GM21381 (cell line): ENCODE measurements around the gene EHBP1.

Source experiments
- ATAC-seq: cut with Tn5 transposase; IDR thresholded peaks from one replicate; pipeline ENCODE4 v1.9.1; 2021; ENCODE audit warnings: mild to moderate bottlenecking, moderate library complexity; ENCODE audit not compliant: unreplicated experiment

Gene EHBP1

GRCh38 chr2:62705007-62705829 is at the start of gene EHBP1:
TSS of gene EHBP1 (plus strand) at chr2:62705713. CDS start at chr2:62707192, 1,479 bp downstream.
- ATAC-seq: peak; percentile 94

GRCh38 chr2:62657783-62658182 is 47.7 kb upstream of the EHBP1 start:
- peak; percentile 64 for ATAC-seq

GRCh38 chr2:62658891-62659290 is 46.6 kb upstream of the EHBP1 start:
- ATAC-seq: no peak

- peak; percentile 73 for ATAC-seq
Observed at GRCh38 chr2:62660087-62660486, 45.4 kb upstream of the EHBP1 start.

- ATAC-seq: no peak
Observed at GRCh38 chr2:62660582-62661262, 44.8 kb upstream of the EHBP1 start.

- no peak for ATAC-seq
Observed at GRCh38 chr2:62661263-62661635, 44.3 kb upstream of the EHBP1 start.

- no peak for ATAC-seq
Observed at GRCh38 chr2:62662131-62662530, 43.4 kb upstream of the EHBP1 start.

- no peak for ATAC-seq
Observed at GRCh38 chr2:62662554-62662953, 43.0 kb upstream of the EHBP1 start.

GRCh38 chr2:62663411-62663810 is 42.1 kb upstream of the EHBP1 start:
- no peak for ATAC-seq

- ATAC-seq: no peak
Observed at GRCh38 chr2:62663920-62664795, 41.4 kb upstream of the EHBP1 start.

- ATAC-seq: no peak
Observed at GRCh38 chr2:62665446-62665845, 40.1 kb upstream of the EHBP1 start.

- ATAC-seq: no peak
Observed at GRCh38 chr2:62669180-62669579, 36.3 kb upstream of the EHBP1 start.

GRCh38 chr2:62672601-62673000 is 32.9 kb upstream of the EHBP1 start:
- ATAC-seq: no peak

- no peak for ATAC-seq
Observed at GRCh38 chr2:62675062-62675461, 30.5 kb upstream of the EHBP1 start.

GRCh38 chr2:62685256-62685655 is 20.3 kb upstream of the EHBP1 start:
- ATAC-seq: no peak

GRCh38 chr2:62686012-62686685 is 19.4 kb upstream of the EHBP1 start:
- ATAC-seq: no peak

- no peak for ATAC-seq
Observed at GRCh38 chr2:62687636-62688035, 17.9 kb upstream of the EHBP1 start.

- no peak for ATAC-seq
Observed at GRCh38 chr2:62688771-62689170, 16.7 kb upstream of the EHBP1 start.

GRCh38 chr2:62691186-62691585 is 14.3 kb upstream of the EHBP1 start:
- no peak for ATAC-seq

GRCh38 chr2:62692225-62692624 is 13.3 kb upstream of the EHBP1 start:
- ATAC-seq: no peak

- no peak for ATAC-seq
Observed at GRCh38 chr2:62698653-62699052, 6.9 kb upstream of the EHBP1 start.
